Body of pancreas (tissue), 4 donors: ENCODE measurements around the gene CEACAM5. TPM values are rescaled to one million over a fixed set of nuclear protein-coding genes. Genes with fewer than 3 reads are reported as not detected.

Source experiments
- ATAC-seq: fragments of 150-250 bp; one replicate; pipeline ENCODE4 v1.9.1; 2016
- DNase-seq, 4 donors: peaks; one replicate each; pipeline ENCODE4 v3.0.0-alpha.2; 2019
- H3K27ac ChIP-seq, 4 donors: fragments of 200-600 bp; sonication (generic); 1 replicate in 3 of 4; 2 replicates in 1 of 4; pipeline versions ENCODE4 v1.5.1 to v1.6.1; 2016 to 2019; ENCODE audit warnings: mild to moderate bottlenecking in 1 of 4, mixed read lengths in 1 of 4, moderate library complexity in 1 of 4
- H3K27me3 ChIP-seq, 2 donors: fragments of 200-600 bp; sonication (generic); one replicate each; pipeline ENCODE4 v1.6.0; 2016; ENCODE audit warnings: mild to moderate bottlenecking in 1 of 2
- H3K36me3 ChIP-seq, 2 donors: fragments of 200-600 bp; sonication (generic); replicated peaks in 1 of 2; 2 replicates each; pipeline ENCODE4 v1.5.1; 2016; ENCODE audit warnings: low read depth in 2 of 2; ENCODE audit not compliant: insufficient read depth in 1 of 2
- H3K4me1 ChIP-seq: fragments of 200-600 bp; sonication (generic); one replicate; pipeline ENCODE4 v1.6.0; 2016
- H3K4me3 ChIP-seq, 2 donors: fragments of 200-600 bp; sonication (generic); 1 replicate in 1 of 2; 2 replicates in 1 of 2; pipeline ENCODE4 v1.5.1; 2016 to 2019
- H3K9me3 ChIP-seq, 3 donors: fragments of 200-600 bp; sonication (generic); 1 replicate in 2 of 3; 2 replicates in 1 of 3; pipeline ENCODE4 v1.5.1; 2016
- CTCF ChIP-seq, 7 experiments: fragments of 450-650 bp in 4 of 7; fragments of 200-600 bp in 3 of 7; sonication (generic) in 3 of 7; IDR thresholded peaks; one replicate each; pipeline ENCODE4 v1.5.1; 2016 to 2019; ENCODE audit warnings: antibody characterized with exemption in 7 of 7
- POLR2A ChIP-seq, 3 donors: fragments of 450-650 bp; IDR thresholded peaks; one replicate each; pipeline ENCODE4 v1.6.1; 2016; ENCODE audit warnings: antibody characterized with exemption in 3 of 3, mild to moderate bottlenecking in 2 of 3
- WGBS, 2 donors: methylation state at CpG; one replicate each; pipeline ENCODE4 v1.1.5; 2017; 5-methylcytosine and 5-hydroxymethylcytosine counted together
- intact Hi-C: fragments of 100-400 bp; cut with DNase I; formaldehyde crosslinking; loops from one replicate; pipeline ENCODE4 v1.15.1; 2023
- total RNA-seq, 2 donors: library from RNA; depleted of rRNA; stranded (reverse); fragments of >200 nt; gene quantifications; one replicate each; pipeline ENCODE4 v1.1.0, GENCODE V29; 2016

Gene CEACAM5
- 1 to 10 TPM in 1 of 2 donors, not detected in 1; 4.9 TPM for total RNA-seq

GRCh38 chr19:41708481-41708880 is at the start of gene CEACAM5:
TSS of gene CEACAM5 (plus strand) at chr19:41708626. CDS start at chr19:41708732, 106 bp downstream.
- intact Hi-C loops = no loop called here
- Histone ChIP-seq H3K36me3 (no peaks in the 10 kb centered on the region), H3K27ac (no peak within 1 kb of the TSS), H3K4me3 (no peak within 1 kb of the TSS), H3K4me1 (no peaks in the 10 kb centered on the region), H3K27me3 (no peaks in the 10 kb centered on the region), H3K9me3 (no peaks in the 10 kb centered on the region)
- WGBS, 2 donors = 20 to 22% methylated on average over 4 of the region's 4 CpGs
- ATAC-seq = no peak
- no peak for DNase-seq
- TF ChIP-seq CTCF (IDR thresholded peaks at IDR 0.05) (no peak), POLR2A (IDR thresholded peaks at IDR 0.05) (no peak)

GRCh38 chr19:41666075-41666474 is 42.4 kb upstream of the CEACAM5 start:
- no peaks in the 10 kb centered on the region for H3K36me3 ChIP-seq
- no peak overlapping the region for H3K27ac ChIP-seq
- no peak overlapping the region for H3K4me3 ChIP-seq
- TF ChIP-seq POLR2A (IDR thresholded peaks at IDR 0.05) = no peak
- no peak for TF ChIP-seq CTCF (IDR thresholded peaks at IDR 0.05)
- no peak for ATAC-seq
- DNase-seq = no peak
- peaks cover 0 to 9% (median 0%) of the 10 kb centered on the region in 3 donors for H3K9me3 ChIP-seq
- no peaks in the 10 kb centered on the region for H3K4me1 ChIP-seq
- no peaks in the 10 kb centered on the region for H3K27me3 ChIP-seq
- 56 to 71% methylated on average over 2 of the region's 2 CpGs for WGBS, 2 donors
- intact Hi-C loops = no loop called here

DNA sequence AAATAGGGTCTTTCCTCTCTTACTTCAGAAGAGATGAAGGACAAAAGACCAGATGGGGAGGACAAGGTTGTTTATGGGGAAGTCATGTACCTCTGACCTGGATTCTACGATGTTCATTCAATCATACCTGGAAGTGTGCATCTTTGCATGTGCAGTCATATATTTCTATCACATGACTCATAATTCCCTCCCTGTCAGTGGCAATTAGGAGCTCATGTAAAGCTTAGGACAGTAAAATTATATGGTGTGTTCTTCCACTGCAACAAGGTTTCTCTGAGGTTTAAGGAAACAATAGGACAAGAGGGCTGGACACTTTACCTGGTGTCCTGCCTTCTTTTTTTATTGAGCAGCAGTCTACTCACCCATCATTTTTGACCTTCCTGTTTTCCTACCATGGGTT is 40.1 kb upstream of the CEACAM5 start:
- H3K9me3 ChIP-seq = peaks cover 0 to 9% (median 0%) of the 10 kb centered on the region in 3 donors
- DNase-seq = no peak
- H3K27me3 ChIP-seq = no peaks in the 10 kb centered on the region
- intact Hi-C loops = no loop called here
- no peak overlapping the region for H3K4me3 ChIP-seq
- H3K36me3 ChIP-seq = no peaks in the 10 kb centered on the region
- H3K27ac ChIP-seq = no peak overlapping the region
- no peaks in the 10 kb centered on the region for H3K4me1 ChIP-seq
- ATAC-seq = no peak
- TF ChIP-seq CTCF (IDR thresholded peaks at IDR 0.05) (no peak), POLR2A (IDR thresholded peaks at IDR 0.05) (no peak)
- 43 to 59% methylated on average over 1 of the region's 1 CpG for WGBS, 2 donors

DNA sequence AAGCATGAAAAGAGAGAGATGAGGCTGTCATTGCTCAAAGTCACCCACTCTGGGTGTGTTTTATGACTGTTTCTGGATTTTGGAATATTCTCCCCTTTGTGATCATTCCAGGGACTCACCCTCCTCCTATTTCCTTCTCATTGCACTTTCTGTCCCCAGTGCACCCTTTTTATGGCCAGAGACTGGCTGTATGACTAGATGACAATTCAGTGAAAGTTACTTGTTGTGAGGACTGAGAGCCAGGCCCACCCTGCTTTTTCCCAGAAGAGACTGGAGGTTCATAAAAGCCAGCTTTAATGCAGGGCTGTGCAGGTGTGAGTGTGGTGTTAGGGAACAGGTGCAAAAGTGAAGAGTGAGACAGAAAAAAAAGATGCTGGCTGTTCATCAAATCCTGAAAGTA is 37.7 kb upstream of the CEACAM5 start:
- H3K27me3 ChIP-seq = no peaks in the 10 kb centered on the region
- H3K36me3 ChIP-seq = no peaks in the 10 kb centered on the region
- no peak overlapping the region for H3K27ac ChIP-seq
- intact Hi-C loops = no loop called here
- H3K4me1 ChIP-seq = no peaks in the 10 kb centered on the region
- no peak for DNase-seq
- TF ChIP-seq CTCF (IDR thresholded peaks at IDR 0.05) (no peak), POLR2A (IDR thresholded peaks at IDR 0.05) (no peak)
- ATAC-seq = no peak
- H3K9me3 ChIP-seq = peaks cover 0 to 4% (median 0%) of the 10 kb centered on the region in 3 donors
- H3K4me3 ChIP-seq = no peak overlapping the region

DNA sequence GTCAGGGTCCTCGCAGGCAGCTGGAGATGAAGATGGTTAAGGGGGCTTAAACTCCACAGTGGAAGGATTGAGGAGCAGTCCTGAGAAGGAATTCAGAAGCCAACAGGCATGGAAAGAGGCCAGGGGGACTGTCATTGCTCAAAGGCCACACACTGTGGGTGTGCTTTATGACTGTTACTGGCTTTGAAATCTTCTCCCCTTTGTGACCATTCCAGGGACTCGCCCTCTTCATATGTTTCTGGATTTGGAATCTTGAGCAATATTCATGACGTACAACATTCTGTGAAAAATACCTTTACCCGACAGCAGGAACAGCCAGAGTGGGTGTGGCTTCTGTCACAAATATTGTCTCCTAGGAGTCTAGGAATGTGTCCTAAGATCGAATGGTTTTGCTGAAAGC is 36.9 kb upstream of the CEACAM5 start:
- no peaks in the 10 kb centered on the region for H3K27me3 ChIP-seq

More for the DNA sequence above, 36.9 kb upstream of the CEACAM5 start:
- intact Hi-C loops = no loop called here
- 46 to 53% methylated on average over 5 of the region's 5 CpGs for WGBS, 2 donors
- no peak for DNase-seq
- H3K4me1 ChIP-seq = no peaks in the 10 kb centered on the region
- H3K9me3 ChIP-seq = no peaks in the 10 kb centered on the region
- no peak overlapping the region for H3K4me3 ChIP-seq
- ATAC-seq = no peak
- no peaks in the 10 kb centered on the region for H3K36me3 ChIP-seq
- no peak overlapping the region for H3K27ac ChIP-seq
- TF ChIP-seq CTCF (IDR thresholded peaks at IDR 0.05) (no peak), POLR2A (IDR thresholded peaks at IDR 0.05) (no peak)
